ENCODE measurements around the gene C19orf53.

DNA sequence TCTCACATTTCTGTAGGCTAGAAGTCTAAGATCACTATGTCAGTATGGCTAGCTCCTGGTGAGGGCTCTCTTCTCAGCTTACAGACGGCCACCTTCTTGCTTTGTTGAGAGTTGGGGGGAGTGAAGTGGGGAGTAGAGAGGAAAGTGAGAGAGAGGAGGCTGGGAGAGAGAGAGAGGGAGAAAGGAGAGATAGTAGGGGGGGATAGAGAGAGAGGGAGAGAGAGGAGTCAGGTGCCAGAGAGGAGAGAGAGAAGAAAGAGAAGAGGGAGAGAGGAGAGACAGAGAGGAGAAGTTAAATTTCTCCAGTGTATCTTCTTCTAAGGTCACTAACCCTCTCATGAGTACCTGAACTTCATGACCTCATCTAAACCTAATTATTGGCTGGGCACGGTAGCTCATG, 49.6 kb downstream of the C19orf53 start:
- TF ChIP-seq L3MBTL2 (conservative IDR thresholded peaks at IDR 0.05) (no peak), FOXA1 (IDR thresholded peaks at IDR 0.05) (no peak), NFRKB (IDR thresholded peaks at IDR 0.05) (no peak), ZNF384 (IDR thresholded peaks at IDR 0.05) (no peak), FOXK2 (IDR thresholded peaks at IDR 0.05) (no peak)
